Measurements from ENCODE around the gene PHACTR3.

- TF ChIP-seq EP300 (IDR thresholded peaks at IDR 0.05) (no peak), CTCF (IDR thresholded peaks at IDR 0.05) (no peak), POLR2AphosphoS5 (IDR thresholded peaks at IDR 0.05) (no peak)
Observed at GRCh38 chr20:59589086-59589684, 15.2 kb upstream of the PHACTR3 start.

All from suprapubic skin (tissue), 4 donors.